Stimulated activated effector memory CD8-positive, alpha-beta T cell treated with anti-CD3 and anti-CD28 coated beads, Interleukin-12 subunit alpha, Interleukin-12 subunit beta, amount 100 ng/mL, for 72 hours (primary cell): ENCODE results near the gene ZNF865.

ENCODE experiments used
- ATAC-seq: fragments of 150-1000 bp; cut with Tn5 transposase; 2 replicates; pipeline ENCODE4 v1.10.0; 2021
- DNase-seq, 2 donors: peaks; one replicate each; pipeline ENCODE4 v3.0.0; 2021 to 2022; ENCODE audit warnings: low spot score in 2 of 2
- H3K27ac Mint-ChIP-seq: one replicate; pipeline ENCODE4 v1.8.0; 2022; ENCODE audit warnings: mild to moderate bottlenecking, mixed read lengths
- H3K36me3 Mint-ChIP-seq: one replicate; pipeline ENCODE4 v1.8.0; 2022; ENCODE audit warnings: mild to moderate bottlenecking, mixed read lengths
- H3K4me1 Mint-ChIP-seq: one replicate; pipeline ENCODE4 v1.8.0; 2022; ENCODE audit warnings: mixed read lengths
- H3K4me3 Mint-ChIP-seq: one replicate; pipeline ENCODE4 v1.8.0; 2022; ENCODE audit warnings: mild to moderate bottlenecking, mixed read lengths
- H3K9me3 Mint-ChIP-seq: one replicate; pipeline ENCODE4 v1.8.0; 2022; ENCODE audit warnings: mixed read lengths

ZNF865 gene

GRCh38 chr19:55623130-55623529 lies 17.7 kb downstream of the ZNF865 start:
- no peak for DNase-seq
- Mint-ChIP-seq H3K4me1 (peaks cover 33% of the 10 kb centered on the region), H3K9me3 (no peaks in the 10 kb centered on the region), H3K36me3 (peaks cover 50% of the 10 kb centered on the region), H3K4me3 (no peak overlapping the region), H3K27ac (no peak overlapping the region)
- no peak for ATAC-seq

GRCh38 chr19:55623561-55623960 lies 18.1 kb downstream of the ZNF865 start:
- peaks cover 33% of the 10 kb centered on the region for H3K4me1 Mint-ChIP-seq
- H3K4me3 Mint-ChIP-seq: peak overlapping the region; percentile 76
- DNase-seq (no peak), ATAC-seq (no peak)
- peak overlapping the region; percentile 95 for H3K27ac Mint-ChIP-seq
- no peaks in the 10 kb centered on the region for H3K9me3 Mint-ChIP-seq
- peaks cover 46% of the 10 kb centered on the region for H3K36me3 Mint-ChIP-seq

GRCh38 chr19:55624109-55625003 lies 18.9 kb downstream of the ZNF865 start, which contains the start of gene ZNF784:
TSS of gene ZNF784 (minus strand) at chr19:55624566. CDS start at chr19:55624561, 5 bp downstream.
- peaks cover 45% of the 10 kb centered on the region for H3K36me3 Mint-ChIP-seq
- H3K4me3 Mint-ChIP-seq: peak within 1 kb of the TSS; percentile 76
- H3K9me3 Mint-ChIP-seq: no peaks in the 10 kb centered on the region
- H3K4me1 Mint-ChIP-seq: peaks cover 33% of the 10 kb centered on the region
- peak within 1 kb of the TSS; percentile 95 for H3K27ac Mint-ChIP-seq
- ATAC-seq (peak; percentile 71), DNase-seq (peak; percentile 98)

GRCh38 chr19:55625004-55625326 lies 19.5 kb downstream of the ZNF865 start:
- Mint-ChIP-seq H3K9me3 (no peaks in the 10 kb centered on the region), H3K36me3 (peaks cover 40% of the 10 kb centered on the region), H3K4me3 (peak overlapping the region; percentile 76), H3K4me1 (peaks cover 33% of the 10 kb centered on the region), H3K27ac (peak overlapping the region; percentile 95)
- DNase-seq: no peak
- no peak for ATAC-seq

GRCh38 chr19:55626350-55626749 lies 20.9 kb downstream of the ZNF865 start:
- Mint-ChIP-seq H3K4me1 (peaks cover 33% of the 10 kb centered on the region), H3K36me3 (peaks cover 30% of the 10 kb centered on the region), H3K4me3 (peak overlapping the region; percentile 49), H3K27ac (peak overlapping the region; percentile 6), H3K9me3 (no peaks in the 10 kb centered on the region)
- DNase-seq (peak in 1 of 2 donors; percentile 80), ATAC-seq (peak; percentile 72)

GRCh38 chr19:55632463-55632834 lies 27.0 kb downstream of the ZNF865 start:
- H3K36me3 Mint-ChIP-seq: peaks cover 24% of the 10 kb centered on the region
- DNase-seq (peak; percentile 88 to 95), ATAC-seq (peak; percentile 61)
- H3K27ac Mint-ChIP-seq: peak overlapping the region; percentile 60
- H3K4me1 Mint-ChIP-seq: peaks cover 43% of the 10 kb centered on the region
- peak overlapping the region; percentile 21 for H3K4me3 Mint-ChIP-seq
- H3K9me3 Mint-ChIP-seq: no peaks in the 10 kb centered on the region

GRCh38 chr19:55633861-55634260 lies 28.4 kb downstream of the ZNF865 start:
- no peak for DNase-seq
- no peaks in the 10 kb centered on the region for H3K9me3 Mint-ChIP-seq
- peaks cover 54% of the 10 kb centered on the region for H3K4me1 Mint-ChIP-seq
- peaks cover 35% of the 10 kb centered on the region for H3K36me3 Mint-ChIP-seq
- no peak overlapping the region for H3K27ac Mint-ChIP-seq
- H3K4me3 Mint-ChIP-seq: peak overlapping the region; percentile 100
- ATAC-seq: no peak

- Mint-ChIP-seq H3K4me1 (peaks cover 66% of the 10 kb centered on the region), H3K36me3 (peaks cover 41% of the 10 kb centered on the region), H3K9me3 (no peaks in the 10 kb centered on the region), H3K4me3 (peak overlapping the region; percentile 100), H3K27ac (peak overlapping the region; percentile 100)
- ATAC-seq (peak; percentile 62), DNase-seq (no peak)
These were observed 29.9 kb downstream of the ZNF865 start for GRCh38 chr19:55635334-55635717.

GRCh38 chr19:55635856-55636440 lies 30.5 kb downstream of the ZNF865 start:
- peak overlapping the region; percentile 100 for H3K27ac Mint-ChIP-seq
- peak overlapping the region; percentile 100 for H3K4me3 Mint-ChIP-seq
- H3K4me1 Mint-ChIP-seq: peaks cover 69% of the 10 kb centered on the region
- no peak for ATAC-seq
- H3K36me3 Mint-ChIP-seq: peaks cover 45% of the 10 kb centered on the region
- no peak for DNase-seq
- no peaks in the 10 kb centered on the region for H3K9me3 Mint-ChIP-seq

GRCh38 chr19:55636723-55637122 lies 31.3 kb downstream of the ZNF865 start:
- H3K9me3 Mint-ChIP-seq: no peaks in the 10 kb centered on the region
- no peak for DNase-seq
- no peak for ATAC-seq
- peaks cover 53% of the 10 kb centered on the region for H3K36me3 Mint-ChIP-seq
- H3K4me3 Mint-ChIP-seq: peak overlapping the region; percentile 100
- H3K4me1 Mint-ChIP-seq: peaks cover 70% of the 10 kb centered on the region
- peak overlapping the region; percentile 100 for H3K27ac Mint-ChIP-seq

- Mint-ChIP-seq H3K4me1 (peaks cover 70% of the 10 kb centered on the region), H3K9me3 (no peaks in the 10 kb centered on the region), H3K27ac (peak overlapping the region; percentile 100), H3K36me3 (peaks cover 60% of the 10 kb centered on the region), H3K4me3 (peak overlapping the region; percentile 100)
- DNase-seq (no peak), ATAC-seq (no peak)
These were observed 32.1 kb downstream of the ZNF865 start for GRCh38 chr19:55637534-55637933.

- peak in 1 of 2 donors; percentile 80 for DNase-seq
- Mint-ChIP-seq H3K9me3 (no peaks in the 10 kb centered on the region), H3K36me3 (peaks cover 72% of the 10 kb centered on the region), H3K4me3 (peak overlapping the region; percentile 92), H3K27ac (no peak overlapping the region), H3K4me1 (peaks cover 79% of the 10 kb centered on the region)
- ATAC-seq: no peak
These were observed 33.5 kb downstream of the ZNF865 start for GRCh38 chr19:55638864-55639359.

- no peaks in the 10 kb centered on the region for H3K9me3 Mint-ChIP-seq
- H3K4me1 Mint-ChIP-seq: peaks cover 80% of the 10 kb centered on the region
- ATAC-seq: peak; percentile 44
- H3K4me3 Mint-ChIP-seq: peak overlapping the region; percentile 92
- peak overlapping the region; percentile 98 for H3K27ac Mint-ChIP-seq
- DNase-seq: peak; percentile 46 to 74
- H3K36me3 Mint-ChIP-seq: peaks cover 77% of the 10 kb centered on the region
These were observed 34.7 kb downstream of the ZNF865 start for GRCh38 chr19:55640043-55640576.

- Mint-ChIP-seq H3K9me3 (no peaks in the 10 kb centered on the region), H3K4me3 (peak within 1 kb of the TSS; percentile 92), H3K4me1 (peaks cover 73% of the 10 kb centered on the region), H3K36me3 (peaks cover 77% of the 10 kb centered on the region), H3K27ac (peak within 1 kb of the TSS; percentile 98)
- DNase-seq (peak; percentile 61 to 86), ATAC-seq (peak; percentile 53)
These were observed 35.4 kb downstream of the ZNF865 start, which contains the start of gene ZNF580 for GRCh38 chr19:55640577-55641425. TSS of gene ZNF580 (plus strand) at chr19:55641002. CDS start at chr19:55642509, 1,507 bp downstream.
